ENCODE measurements around the gene SLC24A1.

The SLC24A1 gene

DNA sequence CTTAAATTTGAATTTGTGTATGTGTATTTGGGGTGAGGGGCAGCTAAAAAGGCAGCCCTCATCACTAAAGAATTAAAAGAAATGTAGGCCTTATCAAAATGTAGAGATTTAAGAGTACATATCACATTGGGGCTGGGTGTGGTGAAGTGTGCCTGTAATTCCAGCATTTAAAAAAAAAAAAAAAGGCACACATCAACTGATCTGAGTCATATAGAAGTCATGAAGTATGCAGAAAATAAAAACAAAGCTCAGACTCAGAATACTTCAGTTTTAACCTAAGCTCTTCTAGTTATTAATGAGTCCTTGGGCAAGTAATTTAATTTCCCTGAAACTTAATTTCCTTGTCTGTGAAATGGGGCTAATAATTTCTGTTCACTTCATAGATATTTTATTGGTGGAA lies 31.6 kb downstream of the SLC24A1 start:
- DNase-seq (ENCODE audit: low read depth) = no peak

DNA sequence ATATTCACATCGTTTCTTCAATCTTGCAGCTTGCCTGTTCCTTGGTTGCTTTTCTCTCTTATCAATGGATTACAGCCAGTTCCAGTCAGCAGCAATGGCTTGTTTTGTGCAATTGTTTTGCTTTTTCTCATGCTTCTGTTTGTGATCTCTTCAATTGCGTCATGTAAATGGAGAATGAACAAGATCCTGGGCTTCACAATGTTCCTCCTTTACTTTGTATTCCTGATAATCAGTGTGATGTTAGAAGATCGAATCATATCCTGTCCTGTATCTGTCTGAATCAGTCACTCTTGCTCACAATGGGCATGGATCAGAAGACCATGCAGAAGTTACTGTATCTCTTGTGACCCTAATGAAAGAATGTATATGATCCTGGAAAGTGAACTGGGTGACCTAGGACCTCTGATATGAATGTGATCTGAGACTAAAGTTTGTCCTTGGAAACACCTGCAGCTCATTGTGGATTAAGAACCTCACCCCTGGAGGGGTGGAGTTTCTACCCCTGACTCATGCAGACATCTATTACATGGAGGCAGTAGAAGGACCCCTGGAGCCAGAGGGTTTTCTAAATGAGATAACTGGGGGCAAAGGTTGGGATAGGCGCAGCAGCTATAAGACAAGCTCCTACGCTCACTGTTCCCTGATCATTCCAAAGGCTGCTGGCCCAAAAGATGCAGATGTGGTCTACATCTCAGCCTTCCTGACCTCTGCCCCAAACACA lies 32.2 kb downstream of the SLC24A1 start:
- no peak for DNase-seq (ENCODE audit: low read depth)

DNA sequence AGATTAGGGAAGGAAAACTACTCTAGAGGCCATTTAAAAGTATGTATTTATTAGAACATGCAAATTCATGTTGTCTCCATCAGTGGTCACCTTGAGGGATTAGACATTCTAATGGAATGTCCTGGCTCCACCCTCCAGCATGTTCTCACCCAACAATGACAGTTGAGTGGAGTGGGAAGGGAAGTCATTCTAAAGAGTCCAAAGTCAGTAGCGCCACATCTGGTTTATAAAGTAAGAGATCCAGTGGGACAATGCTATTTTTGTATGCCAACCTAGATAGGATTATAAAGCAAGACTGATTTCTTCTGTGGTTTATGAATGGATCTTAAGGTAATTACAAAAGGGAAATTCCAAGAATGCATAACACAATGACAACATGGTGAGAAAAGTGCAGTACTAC lies 33.3 kb downstream of the SLC24A1 start:
- DNase-seq (ENCODE audit: low read depth) = no peak

DNA sequence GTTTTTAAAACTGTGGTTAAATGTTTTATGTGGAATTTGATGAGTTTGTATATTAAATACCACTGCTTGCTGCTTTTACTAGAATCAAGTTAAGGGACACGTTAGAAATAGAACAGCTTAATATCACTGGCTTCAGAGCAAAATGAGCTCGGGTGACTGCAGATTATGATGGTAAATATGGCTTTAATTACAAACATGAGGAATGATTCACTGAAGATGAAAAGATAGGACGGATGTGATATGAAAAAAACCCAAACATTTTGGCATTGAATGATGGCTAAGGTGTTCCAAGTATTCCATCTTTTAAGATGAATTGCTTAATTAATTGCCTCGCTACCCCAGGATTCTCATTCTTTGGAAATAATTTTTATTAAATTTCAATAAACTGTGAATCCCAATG lies 33.7 kb downstream of the SLC24A1 start:
- DNase-seq (ENCODE audit: low read depth) = no peak

DNA sequence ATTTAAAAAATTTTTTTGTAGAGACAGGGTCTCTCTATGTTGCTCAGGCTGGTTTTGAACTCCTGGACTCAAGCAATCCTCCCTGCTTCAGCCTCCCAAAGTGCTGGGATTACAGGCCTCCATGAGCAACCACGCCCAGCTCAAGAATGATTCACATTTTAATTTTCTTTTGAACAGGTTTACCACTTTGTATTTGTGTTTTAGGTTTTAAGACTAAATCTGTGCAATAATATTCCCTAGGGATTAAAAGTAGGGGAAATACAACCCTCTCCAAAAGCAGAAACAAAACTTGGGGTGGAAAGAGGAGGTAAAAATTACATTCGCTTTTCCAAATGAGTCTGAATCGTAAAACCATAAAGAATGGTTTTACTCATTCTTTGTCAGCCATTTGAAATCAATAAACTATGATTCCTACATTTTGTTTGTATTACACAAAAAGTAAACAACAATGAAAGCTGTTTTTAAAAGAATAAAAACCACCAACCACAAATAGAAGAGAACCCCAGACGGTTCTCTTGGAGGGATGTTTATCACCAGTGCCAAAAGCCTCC lies 37.8 kb downstream of the SLC24A1 start:
- no peak for DNase-seq (ENCODE audit: low read depth)

DNA sequence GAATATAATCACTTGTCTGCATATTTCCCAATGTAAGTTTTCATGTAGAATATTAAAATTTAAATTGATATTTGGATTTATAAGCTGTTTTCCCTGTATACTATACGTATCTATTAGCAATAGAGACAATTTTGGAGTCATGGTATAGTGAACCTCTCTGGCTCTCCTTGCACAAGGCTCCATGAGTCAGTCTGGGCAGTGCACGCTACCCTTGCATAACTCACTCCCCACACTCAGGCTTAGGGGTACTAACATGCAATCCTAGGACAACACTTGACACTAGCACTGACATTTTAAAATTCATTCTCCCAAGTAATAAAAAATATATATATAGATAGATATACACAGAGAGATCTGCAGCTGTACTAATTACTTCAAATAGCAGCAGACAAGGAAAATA lies 39.2 kb downstream of the SLC24A1 start:
- no peak for DNase-seq (ENCODE audit: low read depth)

DNA sequence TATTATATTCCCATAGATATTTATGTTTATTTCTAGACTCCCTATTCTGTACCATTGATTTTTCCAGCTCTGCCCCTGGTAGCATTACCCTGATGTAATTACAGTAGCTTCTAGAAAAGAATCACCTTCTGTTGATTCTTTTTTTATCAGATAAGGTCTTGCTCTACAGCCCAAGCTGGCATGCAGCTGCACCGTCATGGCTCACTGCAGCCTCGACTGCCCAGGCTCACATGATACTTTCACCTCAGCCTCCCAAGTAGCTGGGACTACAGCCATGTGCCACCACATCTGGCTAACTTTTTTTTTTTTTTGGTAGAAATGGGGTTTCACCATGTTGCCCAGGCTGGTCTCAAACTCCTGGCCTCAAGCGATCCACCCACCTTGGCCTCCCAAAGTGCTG lies 41.8 kb downstream of the SLC24A1 start:
- DNase-seq (ENCODE audit: low read depth) = no peak

DNA sequence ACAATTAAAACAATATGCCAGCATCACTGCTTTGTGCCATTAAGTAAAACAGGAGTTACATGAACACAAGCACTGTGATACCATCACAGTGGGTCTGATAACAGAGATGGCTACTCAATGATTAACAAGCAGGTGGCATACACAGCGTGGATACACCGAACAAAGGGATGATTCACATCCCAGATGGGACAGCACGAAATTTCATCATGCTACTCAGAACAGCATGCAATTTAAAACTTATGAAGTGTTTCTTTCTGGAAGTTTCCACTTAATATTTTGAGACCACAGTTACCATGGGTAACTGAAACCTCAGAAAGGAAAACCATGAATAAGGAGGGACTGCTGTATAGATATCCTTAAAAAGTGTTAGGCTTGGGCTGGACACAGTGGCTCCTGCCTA lies 44.5 kb downstream of the SLC24A1 start:
- no peak for DNase-seq (ENCODE audit: low read depth)

DNA sequence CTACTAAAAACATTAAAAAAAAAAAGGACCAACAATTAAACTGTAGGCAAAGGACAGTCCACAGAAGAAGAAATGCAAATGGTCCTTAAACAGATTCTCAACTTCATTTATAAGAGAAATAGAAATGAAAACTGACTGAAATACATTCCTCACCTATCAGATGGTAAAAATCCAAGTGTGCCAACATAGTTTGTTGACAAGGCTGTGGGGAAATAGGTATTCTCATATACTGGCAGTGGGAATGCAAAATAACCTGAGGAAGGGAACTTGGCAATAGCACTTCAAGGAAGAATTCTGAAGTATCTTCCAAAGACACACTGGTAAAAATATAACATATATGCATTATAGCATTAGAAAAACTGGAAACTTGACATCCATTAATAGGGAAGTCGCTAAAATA lies 53.8 kb downstream of the SLC24A1 start:
- no peak for DNase-seq (ENCODE audit: low read depth)

DNA sequence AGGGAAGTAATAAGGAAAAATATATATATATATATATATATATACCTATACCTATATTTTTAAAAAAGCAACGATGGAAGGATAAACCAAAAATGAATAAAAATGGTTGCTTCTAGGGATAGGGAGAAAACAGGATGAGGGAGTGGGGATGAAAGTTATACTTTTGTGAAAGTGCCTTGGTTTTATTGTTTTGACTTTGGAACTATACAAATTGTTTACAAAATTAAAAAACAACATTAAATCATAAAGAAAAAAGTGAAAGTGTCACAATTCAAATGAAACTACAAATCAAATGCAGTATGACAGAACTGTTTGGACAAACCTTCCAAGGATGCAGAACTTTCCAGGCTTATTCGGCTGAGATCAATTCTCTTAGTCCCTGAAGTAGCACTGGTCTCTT lies 54.4 kb downstream of the SLC24A1 start:
- DNase-seq (ENCODE audit: low read depth) = no peak

DNA sequence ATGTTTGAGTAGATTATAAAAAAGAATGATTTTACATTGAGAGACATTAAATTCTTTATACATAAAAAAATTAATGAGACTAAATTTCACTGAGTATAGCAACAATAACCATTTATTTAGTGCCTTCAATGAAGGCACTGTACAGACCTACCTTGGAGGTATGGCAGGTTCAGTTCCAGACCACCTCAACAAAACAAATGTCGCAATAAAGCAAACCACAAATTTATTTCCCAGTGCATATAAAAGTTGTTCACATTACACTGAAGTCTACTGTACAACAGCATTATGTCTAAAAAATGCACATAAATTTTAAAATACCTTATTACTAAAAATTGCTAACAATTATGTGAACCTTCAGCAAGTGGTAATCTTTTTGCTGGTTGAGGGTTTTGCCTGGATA lies 58.8 kb downstream of the SLC24A1 start:
- DNase-seq (ENCODE audit: low read depth) = no peak

DNA sequence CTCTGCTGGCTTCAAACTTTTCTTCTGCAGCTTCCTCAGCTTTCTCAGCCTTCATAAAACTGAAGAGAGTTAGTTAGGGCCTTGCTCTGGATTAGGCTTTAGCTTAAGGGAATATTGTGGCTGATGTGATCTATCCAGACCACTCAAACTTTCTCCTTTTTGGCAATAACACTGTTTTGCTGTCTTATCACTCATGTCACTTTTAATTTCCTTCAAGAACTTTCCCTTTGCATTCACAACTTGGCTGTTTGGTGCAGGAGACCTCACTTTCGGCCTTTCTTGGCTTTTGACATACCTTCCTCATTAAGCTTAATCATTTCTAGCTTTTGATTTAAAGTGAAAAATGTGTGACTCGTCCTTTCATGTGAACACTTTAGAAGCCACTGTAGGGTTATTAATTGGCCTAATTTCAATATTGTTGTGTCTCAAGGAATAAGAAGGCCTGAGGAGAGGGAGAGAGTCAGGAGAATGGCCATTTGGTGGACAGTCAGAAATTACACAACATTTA lies 60.7 kb downstream of the SLC24A1 start:
- no peak for DNase-seq (ENCODE audit: low read depth)

DNA sequence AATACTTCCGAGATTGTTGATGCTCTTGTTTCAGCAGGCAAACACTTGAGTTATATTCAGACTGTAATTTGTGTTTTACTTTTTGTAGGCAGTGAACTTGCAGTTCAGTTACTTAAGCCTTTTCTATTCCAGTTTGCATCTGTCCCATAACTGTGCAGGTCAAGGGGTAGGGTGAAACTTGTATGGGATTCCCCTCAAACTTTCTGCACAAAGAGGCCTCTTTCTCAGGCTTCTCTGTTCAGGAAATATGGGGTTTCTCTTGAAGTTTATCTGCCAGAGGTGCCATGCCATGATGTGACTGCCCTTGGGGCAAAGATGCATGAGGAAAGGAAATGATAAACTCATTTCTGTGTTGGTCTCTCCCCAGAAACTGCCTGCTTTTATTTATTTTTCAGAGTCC lies 66.7 kb downstream of the SLC24A1 start:
- DNase-seq (ENCODE audit: low read depth) = no peak

DNA sequence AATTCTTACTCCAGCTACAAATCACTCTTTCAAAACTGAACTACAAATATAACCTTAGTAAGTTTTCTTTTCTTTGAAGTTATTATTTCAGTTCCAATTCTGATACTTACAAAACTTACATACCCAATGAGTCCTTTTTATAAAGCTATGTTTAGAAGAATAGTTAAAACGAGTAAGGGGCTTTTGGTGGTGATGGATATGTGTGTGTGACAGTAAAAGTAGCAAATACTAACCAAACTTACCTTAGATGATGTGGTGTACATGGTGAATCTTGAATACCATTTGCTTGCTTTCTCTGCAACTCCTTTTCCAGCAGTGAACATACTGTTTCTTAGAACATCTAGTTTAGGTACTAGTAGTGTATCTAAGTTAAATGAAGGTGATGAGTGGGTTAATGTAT lies 68.4 kb downstream of the SLC24A1 start:
- DNase-seq (ENCODE audit: low read depth) = no peak

DNA sequence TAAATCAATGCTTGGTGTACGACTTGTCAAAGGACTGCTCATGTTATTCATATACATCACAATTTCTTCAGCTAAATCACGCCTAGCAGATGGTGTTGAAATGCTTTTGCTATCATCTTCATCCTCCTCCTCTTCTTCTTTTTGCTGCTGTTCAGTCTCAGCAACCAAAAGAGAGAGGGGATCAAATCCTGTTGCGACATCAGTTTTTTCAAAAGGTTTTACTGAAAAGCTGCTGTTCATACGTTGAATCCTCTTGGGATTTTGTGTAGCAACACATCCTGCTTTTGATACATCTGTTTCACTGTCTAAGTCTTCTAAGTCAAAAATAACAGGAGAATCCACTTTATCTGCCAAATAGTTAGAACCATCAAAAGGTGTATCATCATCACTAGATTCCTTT lies 69.0 kb downstream of the SLC24A1 start:
- DNase-seq (ENCODE audit: low read depth) = no peak

DNA sequence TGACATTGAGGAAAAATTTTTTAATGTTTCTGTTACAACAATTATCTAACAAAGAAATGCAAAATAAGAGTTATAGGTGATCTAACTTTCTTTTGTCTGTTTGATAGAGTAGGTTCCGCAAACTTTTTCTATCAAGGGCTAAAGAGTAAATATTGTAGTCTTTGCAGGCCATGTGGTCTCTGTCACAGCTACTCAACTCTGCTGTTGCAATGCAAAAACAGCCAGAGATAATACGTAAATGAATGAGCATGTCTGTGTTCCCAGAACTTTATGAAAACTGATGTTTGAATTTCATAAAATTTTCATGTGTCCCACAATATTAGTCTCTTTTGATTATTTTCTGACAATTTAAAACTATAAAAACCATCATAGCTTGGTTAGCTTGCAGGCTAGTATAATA lies 73.3 kb downstream of the SLC24A1 start:
- no peak for DNase-seq (ENCODE audit: low read depth)
